GM12872 (cell line): ENCODE results near the gene ABCB11.

Experiments
- TF ChIP-seq, protein P1 (sequence below): IDR thresholded peaks from 3 replicates; pipeline ENCODE4 v1.5.1; 2011; ENCODE audit warnings: low read depth, mild to moderate bottlenecking, low read length, moderate library complexity; ENCODE audit not compliant: insufficient read depth

ABCB11 gene

DNA sequence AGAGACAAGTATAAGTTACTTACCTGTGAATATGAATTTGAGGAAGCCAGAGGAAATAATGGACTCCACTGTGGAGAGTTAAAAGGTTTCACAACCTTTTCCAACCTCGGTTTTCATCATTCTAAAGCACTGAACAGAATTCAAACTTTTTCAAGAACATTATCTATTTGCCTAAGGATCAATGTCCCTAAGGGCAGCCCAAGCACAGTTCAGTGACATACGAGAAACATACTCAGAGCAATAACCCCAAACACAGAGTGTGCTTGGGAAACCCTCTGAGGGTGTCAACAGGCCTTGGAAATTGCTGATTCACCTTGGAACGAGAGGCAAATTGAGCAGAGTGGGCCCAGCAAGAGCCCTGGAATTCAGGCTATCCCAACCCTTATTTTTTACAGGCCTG lies at the start of gene ABCB11:
TSS of gene ABCB11 (minus strand) at position 123 of the 400 bp plus-strand sequence. CDS start 13,199 bp downstream, outside the sequence.
- TF ChIP-seq, protein P1, sequence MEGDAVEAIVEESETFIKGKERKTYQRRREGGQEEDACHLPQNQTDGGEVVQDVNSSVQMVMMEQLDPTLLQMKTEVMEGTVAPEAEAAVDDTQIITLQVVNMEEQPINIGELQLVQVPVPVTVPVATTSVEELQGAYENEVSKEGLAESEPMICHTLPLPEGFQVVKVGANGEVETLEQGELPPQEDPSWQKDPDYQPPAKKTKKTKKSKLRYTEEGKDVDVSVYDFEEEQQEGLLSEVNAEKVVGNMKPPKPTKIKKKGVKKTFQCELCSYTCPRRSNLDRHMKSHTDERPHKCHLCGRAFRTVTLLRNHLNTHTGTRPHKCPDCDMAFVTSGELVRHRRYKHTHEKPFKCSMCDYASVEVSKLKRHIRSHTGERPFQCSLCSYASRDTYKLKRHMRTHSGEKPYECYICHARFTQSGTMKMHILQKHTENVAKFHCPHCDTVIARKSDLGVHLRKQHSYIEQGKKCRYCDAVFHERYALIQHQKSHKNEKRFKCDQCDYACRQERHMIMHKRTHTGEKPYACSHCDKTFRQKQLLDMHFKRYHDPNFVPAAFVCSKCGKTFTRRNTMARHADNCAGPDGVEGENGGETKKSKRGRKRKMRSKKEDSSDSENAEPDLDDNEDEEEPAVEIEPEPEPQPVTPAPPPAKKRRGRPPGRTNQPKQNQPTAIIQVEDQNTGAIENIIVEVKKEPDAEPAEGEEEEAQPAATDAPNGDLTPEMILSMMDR = no peak

DNA sequence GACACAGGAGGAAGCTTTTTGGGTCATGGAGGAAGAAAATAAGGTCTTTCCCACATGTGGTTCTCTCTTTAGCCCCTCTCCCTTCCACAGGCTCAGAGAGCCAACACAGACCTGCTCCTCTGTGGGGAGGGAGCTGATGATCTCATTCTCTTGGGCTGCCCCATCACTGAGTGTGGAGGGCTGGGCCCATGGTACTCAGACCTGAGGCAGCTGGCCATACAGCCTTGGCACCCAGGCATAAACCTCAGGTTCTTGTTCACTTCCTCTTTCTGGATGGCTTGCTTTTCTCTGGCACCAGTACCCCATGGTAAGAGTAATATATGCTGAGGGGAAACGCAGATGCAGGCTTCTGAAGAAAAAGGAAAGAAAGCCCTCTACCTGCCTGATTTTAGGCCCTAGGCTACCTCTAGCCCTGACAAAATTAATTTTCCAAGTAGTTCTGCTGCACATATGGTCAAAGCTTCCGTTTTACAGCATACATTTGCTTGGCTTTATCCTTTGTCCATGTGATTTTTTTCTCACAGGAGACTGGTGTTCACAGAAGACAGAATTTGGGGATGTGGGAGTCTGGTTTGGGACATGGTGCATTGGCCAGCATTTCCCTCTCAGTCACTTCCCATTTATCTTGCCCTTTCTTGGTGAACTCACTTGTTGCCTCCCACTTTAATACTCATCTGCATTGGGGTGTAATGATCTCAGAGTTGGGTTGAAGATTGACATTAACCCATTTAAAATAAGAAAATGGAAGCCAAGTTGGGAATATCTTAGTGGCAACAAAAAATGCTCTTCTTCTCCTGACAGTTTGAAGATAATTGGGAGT lies 49.3 kb upstream of the ABCB11 start:
- TF ChIP-seq, protein P1 = no peak

DNA sequence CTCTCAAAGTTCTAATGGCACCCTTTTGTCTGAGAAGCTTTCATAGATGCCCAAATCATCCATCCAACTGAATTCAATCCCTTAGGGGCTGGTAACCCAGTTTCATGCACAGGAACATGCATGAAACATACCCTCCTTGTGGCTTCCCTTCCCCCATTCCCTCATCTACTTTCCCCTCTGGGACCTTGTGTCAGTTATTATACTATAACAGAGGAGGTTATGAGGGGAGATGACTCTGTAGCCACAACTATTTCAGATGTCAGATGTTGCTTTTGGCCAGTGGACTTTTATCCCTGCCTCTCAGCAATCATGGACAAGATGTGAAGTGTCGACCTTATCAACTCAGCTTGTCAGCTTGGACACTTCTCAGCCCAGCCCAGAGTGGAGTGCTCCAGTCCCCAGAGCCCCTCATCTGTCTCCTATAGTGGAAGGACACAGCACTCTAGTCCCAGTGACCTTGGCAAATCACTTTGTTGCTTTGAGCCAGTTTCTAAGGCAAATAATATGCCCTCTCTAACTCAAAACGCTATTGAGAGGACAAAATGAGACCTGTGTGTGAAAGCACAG lies 46.6 kb upstream of the ABCB11 start:
- TF ChIP-seq, protein P1 = no peak

DNA sequence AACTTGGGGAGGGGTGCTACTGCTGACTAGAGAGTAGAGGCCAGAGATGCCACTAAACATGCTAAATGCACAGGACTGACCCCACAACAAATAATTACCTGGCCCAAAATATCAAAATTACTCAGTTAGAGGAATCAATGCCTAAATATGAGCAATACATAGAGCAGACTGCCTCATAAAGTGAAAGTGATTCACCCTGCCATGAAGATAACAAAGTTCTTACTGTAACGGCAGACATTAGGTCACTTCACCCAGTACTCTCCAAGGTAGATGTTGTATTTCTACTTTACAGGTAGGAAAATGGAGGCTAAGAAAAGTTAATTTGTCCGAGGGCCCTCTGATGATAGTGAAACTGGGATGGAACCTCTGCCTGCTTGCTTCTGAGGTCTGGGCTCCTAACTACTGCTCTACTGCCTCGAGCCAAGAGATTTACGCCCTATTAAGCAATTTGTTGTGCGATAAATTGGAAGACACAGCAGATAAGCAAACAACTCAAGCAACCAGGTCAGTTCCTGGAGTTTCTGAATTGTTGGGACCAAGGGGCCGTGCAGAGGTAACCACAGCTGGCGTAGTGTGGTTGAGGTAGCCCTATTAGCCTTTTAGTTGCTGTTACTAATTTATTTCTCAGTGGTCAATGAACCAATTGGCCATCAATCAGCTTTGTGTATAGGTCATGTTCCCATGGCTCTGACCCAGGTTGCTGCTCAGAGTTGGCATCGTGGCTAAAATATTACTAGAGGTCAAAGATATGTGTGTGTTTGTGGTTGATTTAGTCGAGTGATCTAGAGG lies 43.0 kb upstream of the ABCB11 start:
- TF ChIP-seq, protein P1 = no peak

DNA sequence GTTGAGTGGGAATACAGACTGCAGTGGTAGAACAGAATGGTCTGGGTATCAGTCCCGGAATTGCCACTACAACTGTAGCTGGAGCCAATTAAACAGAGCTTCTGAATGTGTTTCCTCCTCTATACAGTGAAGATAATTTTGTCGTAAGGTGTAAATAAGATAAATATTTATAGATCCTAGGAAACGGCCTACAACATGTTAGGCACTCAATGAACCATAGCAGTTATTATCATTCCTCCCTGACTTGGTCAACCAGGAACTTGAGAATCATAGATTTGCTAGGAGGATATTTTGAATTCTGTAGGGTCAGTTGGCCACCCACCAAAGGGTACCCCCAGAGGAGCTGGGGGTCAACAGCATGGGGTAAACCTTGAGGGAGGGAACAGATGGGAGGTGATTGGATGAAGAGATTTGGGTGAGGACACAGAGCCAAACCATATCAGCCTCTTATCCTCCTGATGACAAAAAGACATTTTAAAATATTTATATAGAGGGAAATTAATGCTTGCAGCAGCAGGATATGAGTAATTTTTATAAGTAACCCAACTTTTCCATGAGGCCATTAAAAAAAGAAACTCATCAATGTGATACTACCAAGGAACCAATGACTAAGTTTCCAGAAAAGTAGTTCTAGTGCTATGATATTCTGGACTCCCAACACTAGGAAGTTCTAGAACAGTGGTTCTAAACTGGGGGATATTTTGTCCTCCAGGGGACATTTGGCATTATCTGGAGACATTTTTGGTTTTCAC lies 42.3 kb upstream of the ABCB11 start:
- TF ChIP-seq, protein P1 = no peak

DNA sequence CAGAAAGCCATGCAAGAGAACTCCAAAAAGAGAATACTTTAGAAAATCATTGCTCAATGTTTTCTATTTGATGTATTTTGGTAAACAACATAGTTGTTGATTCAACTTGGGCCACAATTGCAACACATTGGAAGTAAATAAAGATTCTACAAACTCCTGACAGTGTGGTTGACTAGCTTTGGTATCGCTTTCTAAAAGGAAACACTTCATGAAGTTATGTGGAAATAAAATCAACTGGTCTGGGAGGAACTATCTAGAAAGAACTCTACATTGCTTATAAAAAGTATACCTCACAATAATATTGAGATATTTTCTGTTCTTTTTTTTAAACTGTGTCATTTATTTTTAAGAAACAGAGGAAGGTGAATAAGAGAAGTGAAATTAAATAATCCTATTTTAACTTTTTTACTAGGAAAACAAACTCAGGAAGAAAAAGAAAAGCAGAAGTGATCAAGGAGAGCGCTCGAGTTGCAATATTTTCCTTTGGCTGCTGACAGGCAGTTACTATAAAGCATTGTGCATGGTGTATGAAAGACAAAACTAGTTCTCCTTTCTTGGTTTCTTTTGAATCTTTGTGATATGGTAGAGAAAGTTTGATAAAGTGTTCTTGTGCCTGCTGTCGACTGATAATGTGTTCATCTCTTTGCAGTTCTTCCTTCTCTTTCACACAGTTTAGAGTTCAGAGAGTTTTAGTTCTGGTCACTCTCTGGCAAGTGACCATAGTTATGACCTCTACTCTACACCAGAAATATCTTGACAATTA lies 41.2 kb upstream of the ABCB11 start:
- TF ChIP-seq, protein P1 = no peak
